Keratinocyte (primary cell): Measurements from ENCODE around the gene CTCFL. TPM values are rescaled to one million over a fixed set of nuclear protein-coding genes. Genes with fewer than 3 reads are reported as not detected.

ENCODE experiments used
- DNase-seq: peaks from one replicate; pipeline ENCODE4 v3.0.0-alpha.2; 2011; ENCODE audit warnings: low read depth, missing footprints, low spot score
- FAIRE-seq: peaks from 2 replicates; lab custom pipeline; 2011; peaks lifted over from hg19 to GRCh38; lab: Jason Lieb, UNC
- H2AFZ ChIP-seq: 2 replicates; pipeline ENCODE4 v1.6.0; 2012; ENCODE audit warnings: low read length, control low read depth, inconsistent platforms; ENCODE audit not compliant: control insufficient read depth
- H3K27ac ChIP-seq: 2 replicates; pipeline ENCODE4 v1.5.1; 2011; ENCODE audit warnings: low read length; ENCODE audit not compliant: control insufficient read depth, insufficient read depth
- H3K27me3 ChIP-seq: 3 replicates; pipeline ENCODE4 v1.6.0; 2011; ENCODE audit warnings: low read length; ENCODE audit not compliant: control insufficient read depth, insufficient read depth; ENCODE audit errors: extremely low read depth
- H3K36me3 ChIP-seq, 2 experiments: 2 replicates in 1 of 2; 3 replicates in 1 of 2; pipeline ENCODE4 v1.5.1; 2011; ENCODE audit warnings: low read length in 2 of 2, mild to moderate bottlenecking in 1 of 2; ENCODE audit not compliant: control insufficient read depth in 2 of 2, insufficient read depth in 2 of 2; ENCODE audit errors: extremely low read depth in 1 of 2
- H3K4me1 ChIP-seq: 3 replicates; pipeline ENCODE4 v1.5.1; 2011; ENCODE audit warnings: low read length; ENCODE audit not compliant: control insufficient read depth, insufficient read depth; ENCODE audit errors: extremely low read depth
- H3K4me2 ChIP-seq: 3 replicates; pipeline ENCODE4 v1.6.0; 2011; ENCODE audit warnings: low read depth, low read length; ENCODE audit not compliant: control insufficient read depth, insufficient read depth; ENCODE audit errors: extremely low read depth
- H3K4me3 ChIP-seq, 3 experiments: fragments of 200-600 bp in 1 of 3; sonication (generic) in 1 of 3; 2 replicates in 2 of 3; 3 replicates in 1 of 3; pipeline ENCODE4 v1.5.1; 2011 to 2016; ENCODE audit warnings: low read length in 3 of 3, mild to moderate bottlenecking in 3 of 3, control low read depth in 2 of 3, inconsistent platforms in 1 of 3, low read depth in 1 of 3, mixed read lengths in 1 of 3, mixed run types in 1 of 3, moderate library complexity in 1 of 3; ENCODE audit not compliant: control insufficient read depth in 2 of 3, insufficient read depth in 2 of 3; ENCODE audit errors: extremely low read depth in 1 of 3
- H3K79me2 ChIP-seq: 2 replicates; pipeline ENCODE4 v1.6.0; 2012; ENCODE audit warnings: low read length; ENCODE audit not compliant: control insufficient read depth, insufficient read depth
- H3K9ac ChIP-seq: 3 replicates; pipeline ENCODE4 v1.6.0; 2011; ENCODE audit warnings: low read length; ENCODE audit not compliant: control insufficient read depth, insufficient read depth; ENCODE audit errors: extremely low read depth
- H3K9me1 ChIP-seq: 3 replicates; pipeline ENCODE4 v1.6.0; 2011; ENCODE audit warnings: low read length; ENCODE audit not compliant: control insufficient read depth, insufficient read depth; ENCODE audit errors: extremely low read depth
- H3K9me3 ChIP-seq: 2 replicates; pipeline ENCODE4 v1.5.1; 2012; ENCODE audit warnings: low read depth, low read length; ENCODE audit not compliant: control insufficient read depth
- H4K20me1 ChIP-seq: 3 replicates; pipeline ENCODE4 v1.6.0; 2011; ENCODE audit warnings: low read length; ENCODE audit not compliant: control insufficient read depth, insufficient read depth; ENCODE audit errors: extremely low read depth
- CTCF ChIP-seq, 3 experiments: IDR thresholded peaks in 1 of 3; conservative IDR thresholded peaks in 1 of 3; optimal IDR thresholded peaks in 1 of 3; 2 replicates in 2 of 3; 3 replicates in 1 of 3; pipeline versions ENCODE3 to v1.5.1; 2011; ENCODE audit warnings: low read length in 3 of 3, mild to moderate bottlenecking in 3 of 3, moderate library complexity in 2 of 3, control low read depth in 1 of 3, inconsistent platforms in 1 of 3; ENCODE audit not compliant: insufficient read depth in 2 of 3; ENCODE audit errors: extremely low read depth in 1 of 3
- EZH2 ChIP-seq: IDR thresholded peaks from one replicate; pipeline ENCODE4 v1.6.1; 2012; ENCODE audit warnings: inconsistent platforms, mild to moderate bottlenecking, low read length, moderate library complexity
- dilution Hi-C: fragments of 300-500 bp; cut with MboI; formaldehyde crosslinking; loops from one replicate; pipeline ENCODE4 v1.7.0; 2020; ENCODE audit warnings: low sequenced_read_pairs; ENCODE audit not compliant: extremely low pct_ligation_motif_present
- polyA plus RNA-seq, 5 experiments: library from polyadenylated mRNA; depleted of rRNA in 3 of 5; stranded (reverse) in 3 of 5; stranded (forward) in 1 of 5; unstranded in 1 of 5; fragments of >200 nt; gene quantifications; 1 replicate in 1 of 5; 2 replicates in 3 of 5; 3 replicates in 1 of 5; pipeline versions ENCODE4 v1.2.1 to v1.2.3, GENCODE V29; 2011 to 2012; ENCODE audit warnings: missing spikeins in 2 of 5, low read depth in 1 of 5, low replicate concordance in 1 of 5

CTCFL gene
- polyA plus RNA-seq, 1 donor (not counting 4 experiments of a cell fraction or from before 2014, with no cell fraction given): not detected

GRCh38 chr20:57536120-57536708 is 11.3 kb upstream of the CTCFL start:
- Histone ChIP-seq H3K79me2 (no peaks in the 10 kb centered on the region), H3K4me1 (no peaks in the 10 kb centered on the region), H4K20me1 (no peaks in the 10 kb centered on the region), H3K9me1 (no peaks in the 10 kb centered on the region), H3K4me3 (no peak overlapping the region), H3K36me3 (no peaks in the 10 kb centered on the region), H3K4me2 (no peak overlapping the region), H3K27me3 (peaks cover 47% of the 10 kb centered on the region), H2AFZ (no peak overlapping the region), H3K9ac (no peak overlapping the region), H3K9me3 (no peaks in the 10 kb centered on the region), H3K27ac (no peak overlapping the region)
- DNase-seq (no peak), FAIRE-seq (no peak)
- dilution Hi-C loops: no loop called here
- TF ChIP-seq CTCF (optimal IDR thresholded peaks at IDR 0.05 in 1 of 3, IDR thresholded peaks at IDR 0.05 in 1 of 3, conservative IDR thresholded peaks at IDR 0.05 in 1 of 3; ENCODE audit: extremely low read depth in 1 of 3, insufficient read depth in 2 of 3, low read length in 3 of 3) (no peak), EZH2 (no peak)

- no peak for TF ChIP-seq CTCF (optimal IDR thresholded peaks at IDR 0.05 in 1 of 3, IDR thresholded peaks at IDR 0.05 in 1 of 3, conservative IDR thresholded peaks at IDR 0.05 in 1 of 3; ENCODE audit: extremely low read depth in 1 of 3, insufficient read depth in 2 of 3, low read length in 3 of 3)
- TF ChIP-seq EZH2: no peak
- H3K9ac ChIP-seq: no peak overlapping the region
- DNase-seq (no peak), FAIRE-seq (no peak)
- no peak overlapping the region for H2AFZ ChIP-seq
- dilution Hi-C loops: no loop called here
- no peaks in the 10 kb centered on the region for H3K36me3 ChIP-seq
- H3K4me2 ChIP-seq: no peak overlapping the region
- no peaks in the 10 kb centered on the region for H3K79me2 ChIP-seq
- H3K9me1 ChIP-seq: no peaks in the 10 kb centered on the region
- H3K27ac ChIP-seq: no peak overlapping the region
- H3K4me3 ChIP-seq: no peak overlapping the region
- no peaks in the 10 kb centered on the region for H3K4me1 ChIP-seq
- H3K9me3 ChIP-seq: no peaks in the 10 kb centered on the region
- H3K27me3 ChIP-seq: peaks cover 44% of the 10 kb centered on the region
- no peaks in the 10 kb centered on the region for H4K20me1 ChIP-seq
These were observed 10.4 kb upstream of the CTCFL start for GRCh38 chr20:57535297-57535696.
